Left kidney (tissue), 8 donors: ENCODE data around the gene CD37. TPM values are rescaled to one million over a fixed set of nuclear protein-coding genes. Genes with fewer than 3 reads are reported as not detected.
A peak's percentile ranks its signal among the peaks of the same experiment; 100 is the strongest.
"Not testable (repeated sequence)": the region's sequence is repeated elsewhere in the genome, so short reads cannot be mapped to it uniquely, and the experiment has no call there.

Source experiments
- DNase-seq: peaks from one replicate; pipeline ENCODE4 v3.0.0-alpha.2; 2013
- long read RNA-seq, 8 donors: transcript quantifications; one replicate each; lab custom pipeline, GENCODE V29; 2026
- polyA plus RNA-seq: library from polyadenylated mRNA; unstranded; fragments of 120-200 nt; gene quantifications from one replicate; pipeline ENCODE4 v1.2.1, GENCODE V29; 2013; ENCODE audit not compliant: insufficient read length

Gene CD37
- polyA plus RNA-seq = 53.3 TPM
- long read RNA-seq, donor 1, partial matches to known transcripts = 189 of 190 reads
- long read RNA-seq, donor 1, other reads (novel, unspliced or antisense) = 0 of 190 reads
- long read RNA-seq, donor 2, partial matches to known transcripts = 51 of 66 reads
- long read RNA-seq, donor 2, other reads (novel, unspliced or antisense) = 15 of 66 reads
- long read RNA-seq, donor 3, partial matches to known transcripts = 0 of 3 reads
- long read RNA-seq, donor 3, other reads (novel, unspliced or antisense) = 0 of 3 reads
- long read RNA-seq, donor 4 = 0 reads
- long read RNA-seq, donor 5, partial matches to known transcripts = 0 of 1 reads
- long read RNA-seq, donor 5, other reads (novel, unspliced or antisense) = 0 of 1 reads
- long read RNA-seq, donor 6, partial matches to known transcripts = 67 of 87 reads
- long read RNA-seq, donor 6, other reads (novel, unspliced or antisense) = 16 of 87 reads
- long read RNA-seq, donor 7, partial matches to known transcripts = 0 of 1 reads
- long read RNA-seq, donor 7, other reads (novel, unspliced or antisense) = 0 of 1 reads
- long read RNA-seq, donor 8, partial matches to known transcripts = 64 of 66 reads
- long read RNA-seq, donor 8, other reads (novel, unspliced or antisense) = 0 of 66 reads

DNA sequence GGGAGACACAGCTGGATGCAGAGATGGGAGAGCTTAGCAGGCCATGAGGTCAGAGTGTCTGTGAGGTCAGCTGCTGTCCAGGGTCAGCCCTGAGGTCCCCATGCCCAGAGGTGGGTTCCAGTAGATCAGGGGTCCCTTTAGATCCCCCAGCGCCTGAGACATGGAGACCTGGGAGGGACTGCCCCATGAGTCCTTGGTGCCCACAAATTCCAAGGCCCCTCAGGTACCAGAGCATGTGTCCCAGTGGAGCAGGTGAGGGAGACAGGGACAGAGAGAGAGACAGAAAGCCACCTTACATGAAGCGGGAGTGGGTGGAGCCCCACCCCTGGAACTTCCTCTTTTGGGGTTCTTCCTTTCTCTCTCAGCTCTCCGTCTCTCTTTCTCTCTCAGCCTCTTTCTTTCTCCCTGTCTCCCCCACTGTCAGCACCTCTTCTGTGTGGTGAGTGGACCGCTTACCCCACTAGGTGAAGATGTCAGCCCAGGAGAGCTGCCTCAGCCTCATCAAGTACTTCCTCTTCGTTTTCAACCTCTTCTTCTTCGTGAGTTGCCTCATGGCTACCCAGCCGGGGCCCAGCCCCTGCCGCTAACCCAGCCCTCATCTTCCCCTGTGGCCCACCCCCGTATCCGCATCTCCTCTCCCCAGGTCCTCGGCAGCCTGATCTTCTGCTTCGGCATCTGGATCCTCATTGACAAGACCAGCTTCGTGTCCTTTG lies at the start of gene CD37:
Gene CD37 (plus strand): TSS at position 336 of the 713 bp plus-strand sequence. CDS start 135 bp downstream, at position 471.
- DNase-seq = no peak

DNA sequence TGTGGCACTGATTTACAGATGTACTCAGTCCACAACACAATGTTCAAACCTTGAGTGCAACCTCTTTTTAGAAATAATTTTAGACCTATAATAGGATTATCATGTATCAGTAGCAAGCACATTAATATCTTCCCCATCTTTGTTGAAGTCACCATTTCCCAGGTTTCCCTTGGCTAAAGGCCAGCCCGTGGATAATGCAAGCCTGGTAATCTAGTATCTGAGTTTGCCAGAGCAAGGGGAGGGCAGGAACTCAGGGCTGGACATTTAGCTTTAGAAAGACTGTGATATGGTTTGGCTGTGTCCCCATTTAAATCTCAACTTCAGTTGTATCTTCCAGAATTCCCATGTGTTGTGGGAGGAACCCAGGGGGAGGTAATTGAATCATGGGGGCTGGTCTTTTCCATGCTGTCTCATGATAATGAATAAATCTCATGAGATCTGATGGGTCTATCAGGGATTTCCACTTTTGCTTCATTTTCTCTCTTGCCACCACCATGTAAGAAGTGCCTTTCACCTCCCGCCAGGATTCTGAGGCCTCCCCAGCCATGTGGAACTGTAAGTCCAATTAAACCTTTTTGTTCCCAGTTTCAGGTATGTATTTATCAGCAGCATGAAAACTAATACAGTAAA lies 48.0 kb upstream of the CD37 start:
- no peak for DNase-seq

- not testable (repeated sequence) for DNase-seq
Measured at GRCh38 chr19:49288205-49288604, 47.0 kb upstream of the CD37 start.

- DNase-seq = not testable (repeated sequence)
Measured at GRCh38 chr19:49289286-49289685, 45.9 kb upstream of the CD37 start.

- DNase-seq = no peak
Measured at GRCh38 chr19:49290517-49290916, 44.7 kb upstream of the CD37 start.

GRCh38 chr19:49294401-49294800 lies 40.8 kb upstream of the CD37 start:
- no peak for DNase-seq

GRCh38 chr19:49295208-49295880 lies 39.9 kb upstream of the CD37 start:
- DNase-seq = no peak

DNA sequence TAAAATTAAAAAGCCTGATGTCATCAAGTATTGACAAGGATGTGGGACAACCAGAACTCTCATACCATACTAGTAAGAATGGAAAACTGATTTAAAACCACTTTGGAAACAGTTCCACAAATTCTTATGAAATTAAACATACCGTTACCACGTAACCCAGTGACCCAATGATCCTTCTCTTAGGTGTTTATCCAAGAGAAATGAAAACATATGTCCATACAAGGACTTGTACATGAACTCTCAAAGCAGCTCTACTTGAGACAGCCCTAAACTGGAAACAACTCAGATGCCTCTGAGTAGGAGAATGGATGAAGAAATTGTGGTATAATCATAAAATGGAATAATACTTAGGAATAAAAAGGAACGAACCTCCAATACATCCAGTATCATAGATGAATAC lies 37.8 kb upstream of the CD37 start:
- no peak for DNase-seq

- DNase-seq = not testable (repeated sequence)
Measured at GRCh38 chr19:49298653-49299052, 36.6 kb upstream of the CD37 start.

GRCh38 chr19:49301165-49301865 lies 33.9 kb upstream of the CD37 start:
- DNase-seq = peak; percentile 30

DNA sequence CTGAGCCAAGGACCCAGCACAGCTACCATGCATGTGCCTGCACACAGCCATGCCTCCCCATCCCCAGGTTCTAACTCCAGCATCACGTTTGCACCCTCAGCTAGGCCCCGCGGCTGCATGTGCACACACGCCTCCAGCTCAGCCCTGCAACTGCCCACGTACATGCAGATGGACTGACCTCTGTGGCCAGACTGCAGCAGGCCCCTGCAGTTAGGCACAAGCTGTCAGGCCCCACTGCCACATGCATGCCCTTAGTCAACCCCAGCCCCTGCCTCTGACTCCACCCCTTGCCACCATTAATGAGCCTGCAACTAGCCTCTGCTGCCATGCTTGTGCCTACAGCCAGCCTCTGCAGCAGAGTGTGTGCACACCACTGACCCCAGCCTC lies 33.3 kb upstream of the CD37 start:
- no peak for DNase-seq

DNA sequence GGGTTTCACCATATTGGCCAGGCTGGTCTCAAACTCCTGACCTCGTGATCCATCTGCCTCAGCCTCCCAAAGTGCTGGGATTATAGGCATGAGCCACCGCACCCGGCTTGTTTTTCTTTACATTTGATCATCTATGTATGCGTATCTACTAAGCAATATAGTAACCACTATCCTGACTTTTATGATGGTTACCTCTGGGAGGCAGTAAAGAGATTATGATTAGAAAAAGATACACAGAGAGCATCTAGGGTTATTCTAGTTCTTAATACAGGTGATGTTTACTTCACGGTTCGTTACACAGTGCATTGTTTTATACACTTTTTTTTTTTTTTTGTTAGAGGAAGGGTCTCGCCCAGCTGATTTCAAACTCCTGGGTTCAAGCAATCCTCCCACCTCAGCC lies 28.5 kb upstream of the CD37 start:
- not testable (repeated sequence) for DNase-seq

DNA sequence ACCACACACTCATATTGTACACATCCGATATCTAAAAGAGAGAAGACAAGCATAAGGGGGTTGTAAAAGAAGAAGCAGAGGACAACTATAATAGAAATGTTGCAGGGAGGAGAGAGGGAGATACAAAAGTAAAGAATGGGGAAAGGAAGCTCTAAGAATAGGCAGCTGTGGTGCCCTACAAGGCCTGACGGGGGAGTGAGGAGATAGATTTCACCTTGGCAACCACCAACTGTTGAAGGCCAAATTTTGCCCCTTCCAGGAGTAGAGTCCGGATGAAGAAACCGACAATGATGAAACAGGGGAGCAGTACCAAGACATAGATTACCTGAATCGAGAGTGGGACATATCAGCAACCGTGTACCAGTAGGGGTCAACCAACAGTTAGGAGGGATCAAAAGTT lies 26.1 kb upstream of the CD37 start:
- no peak for DNase-seq

- no peak for DNase-seq
Measured at GRCh38 chr19:49315111-49315510, 20.1 kb upstream of the CD37 start.

DNA sequence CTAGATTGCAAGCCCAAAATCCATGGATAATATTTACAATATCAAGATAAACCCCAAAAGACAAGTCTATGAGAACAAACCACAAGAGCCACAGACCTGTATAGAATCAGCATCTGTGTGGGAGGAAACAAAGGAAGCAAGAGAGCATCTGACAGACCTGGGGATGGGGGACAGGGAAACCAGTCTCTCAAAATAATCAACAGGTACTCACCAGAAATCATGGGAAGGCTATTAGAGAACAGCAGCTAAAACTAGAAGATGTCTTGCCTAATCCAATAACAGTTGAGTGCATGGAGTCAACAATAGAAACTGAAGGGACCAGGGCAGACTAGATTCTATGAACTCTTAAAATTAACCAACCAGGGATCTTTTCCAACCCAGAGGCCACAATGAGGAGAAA lies 18.9 kb upstream of the CD37 start:
- no peak for DNase-seq

GRCh38 chr19:49318296-49318695 lies 16.9 kb upstream of the CD37 start:
- DNase-seq = no peak

- DNase-seq = no peak
Measured at GRCh38 chr19:49324801-49325576, 10.2 kb upstream of the CD37 start, which contains the start of gene SLC6A16. Gene SLC6A16 (minus strand): TSS chr19:49325191. CDS start chr19:49311347, 13,844 bp downstream.

- DNase-seq = not testable (repeated sequence)
Measured at GRCh38 chr19:49325756-49326155, 9.4 kb upstream of the CD37 start.

GRCh38 chr19:49326165-49326704 lies 9.0 kb upstream of the CD37 start:
- DNase-seq = no peak
